HepG2 (cell line): Measurements from ENCODE around the gene ZG16. TPM values are rescaled to one million over a fixed set of nuclear protein-coding genes. Genes with fewer than 3 reads are reported as not detected.

Experiments
- ATAC-seq: fragments of 200-7000 bp; cut with Tn5 transposase; 3 replicates; pipeline ENCODE4 v1.9.1; 2020; ENCODE audit warnings: mild to moderate bottlenecking, moderate library complexity
- BruUV-seq: library from RNA; stranded (reverse); fragments of 400-500 nt; replicated peaks from 2 replicates; lab custom pipeline; 2021; lab: Mats Ljungman, UMichigan
- CTCF ChIA-PET: fragments of 300-600 bp; formaldehyde crosslinking; extraction: SDS; loops from one replicate; lab custom pipeline; 2021; ENCODE audit warnings: low total read pairs, inconsistent platforms, low intra/inter-chr PET ratio; lab: Yijun Ruan, JAX
- POLR2A ChIA-PET: fragments of 350-600 bp; sonication (Branson Sonifier 250); formaldehyde crosslinking; loops from one replicate; lab custom pipeline; 2020; ENCODE audit warnings: antibody characterized with exemption, inconsistent platforms; lab: Yijun Ruan, JAX
- DNase-seq: peaks from one replicate; pipeline ENCODE4 v3.0.0-alpha.2; 2015; ENCODE audit warnings: low spot score
- FAIRE-seq: peaks from 3 replicates; lab custom pipeline; 2011; peaks lifted over from hg19 to GRCh38; lab: Jason Lieb, UNC
- H2AFZ ChIP-seq: one replicate; pipeline ENCODE4 v1.6.1; 2011; ENCODE audit warnings: low read length, inconsistent platforms
- H3K27ac ChIP-seq: fragments of 300-600 bp; 3 replicates; pipeline ENCODE4 v1.8.0; 2011; ENCODE audit warnings: mixed run types, mild to moderate bottlenecking, mixed read lengths, low read length, inconsistent platforms; ENCODE audit not compliant: insufficient read depth; ENCODE audit errors: extremely low read length
- H3K27me3 ChIP-seq, 2 experiments: fragments of 200-600 bp in 1 of 2; 2 replicates in 1 of 2; 3 replicates in 1 of 2; pipeline versions ENCODE4 v1.6.0 to v1.8.0; 2011; ENCODE audit warnings: low read length in 2 of 2, mild to moderate bottlenecking in 2 of 2, moderate library complexity in 2 of 2, inconsistent platforms in 1 of 2; ENCODE audit not compliant: insufficient read depth in 2 of 2, control insufficient read depth in 1 of 2
- H3K36me3 ChIP-seq, 2 experiments: fragments of 200-600 bp in 1 of 2; replicated peaks in 1 of 2; 2 replicates in 1 of 2; 3 replicates in 1 of 2; pipeline versions ENCODE4 v1.5.1 to v1.8.0; 2011; ENCODE audit warnings: low read length in 2 of 2, inconsistent platforms in 1 of 2; ENCODE audit not compliant: insufficient read depth in 2 of 2, control insufficient read depth in 1 of 2
- H3K4me1 ChIP-seq: 2 replicates; pipeline ENCODE4 v1.5.1; 2012; ENCODE audit warnings: low read length, inconsistent platforms; ENCODE audit not compliant: insufficient read depth
- H3K4me2 ChIP-seq: 2 replicates; pipeline ENCODE4 v1.6.0; 2011; ENCODE audit warnings: low read depth, low read length, inconsistent platforms
- H3K4me3 ChIP-seq, 3 experiments: fragments of 200-600 bp in 1 of 3; sonication (generic), shearing (Covaris generic) in 1 of 3; replicated peaks in 1 of 3; 2 replicates each; pipeline ENCODE4 v1.5.1; 2011 to 2016; ENCODE audit warnings: low read length in 3 of 3, inconsistent platforms in 2 of 3, low read depth in 2 of 3, mild to moderate bottlenecking in 2 of 3, control low read depth in 1 of 3, mixed read lengths in 1 of 3; ENCODE audit not compliant: insufficient read depth in 1 of 3
- H3K79me2 ChIP-seq: one replicate; pipeline ENCODE4 v1.6.1; 2011; ENCODE audit warnings: low read length, inconsistent platforms; ENCODE audit not compliant: insufficient read depth
- H3K9ac ChIP-seq: 2 replicates; pipeline ENCODE4 v1.6.0; 2011; ENCODE audit warnings: mild to moderate bottlenecking, low read depth, low read length, inconsistent platforms; ENCODE audit not compliant: insufficient read depth
- H3K9me3 ChIP-seq: 2 replicates; pipeline ENCODE4 v1.5.1; 2012; ENCODE audit warnings: mild to moderate bottlenecking, low read length
- H4K20me1 ChIP-seq: 2 replicates; pipeline ENCODE4 v1.6.0; 2011; ENCODE audit warnings: inconsistent platforms, mild to moderate bottlenecking, low read length, moderate library complexity; ENCODE audit not compliant: insufficient read depth
- AGO2 ChIP-seq: fragments of 200-400 bp; formaldehyde crosslinking; optimal IDR thresholded peaks from 2 replicates; pipeline ENCODE3; 2017; ENCODE audit warnings: mild to moderate bottlenecking, low read depth, low read length, moderate library complexity
- ARHGAP35 ChIP-seq: sonication (generic); formaldehyde crosslinking; IDR thresholded peaks from 2 replicates; pipeline ENCODE4 v1.9.0; 2022; ENCODE audit warnings: mild to moderate bottlenecking, inconsistent platforms, moderate library complexity, missing genetic modification reagents, borderline replicate concordance
- CC2D1A ChIP-seq: sonication (generic); formaldehyde crosslinking; IDR thresholded peaks from 2 replicates; pipeline ENCODE4 v1.8.1; 2023; ENCODE audit warnings: mild to moderate bottlenecking, missing genetic modification reagents
- HOXA3 ChIP-seq: sonication (generic); formaldehyde crosslinking; IDR thresholded peaks from 2 replicates; pipeline ENCODE4 v1.5.0; 2020; ENCODE audit warnings: missing genetic modification reagents
- MIER2 ChIP-seq: IDR thresholded peaks from 2 replicates; pipeline ENCODE4 v1.6.1; 2016; ENCODE audit warnings: missing biosample characterization, missing genetic modification reagents
- NR2C2 ChIP-seq: sonication (generic); formaldehyde crosslinking; IDR thresholded peaks from 2 replicates; pipeline ENCODE4 v1.4.0; 2020; ENCODE audit warnings: missing genetic modification reagents, mild to moderate bottlenecking, moderate library complexity, borderline replicate concordance
- NR2F2 ChIP-seq: IDR thresholded peaks from 2 replicates; pipeline ENCODE4 v1.6.1; 2012; ENCODE audit warnings: low read depth, inconsistent platforms, borderline replicate concordance
- POLR2A ChIP-seq, 2 experiments: IDR thresholded peaks; 2 replicates each; pipeline ENCODE4 v1.6.1; 2011; ENCODE audit warnings: low read depth in 2 of 2, low read length in 2 of 2, mild to moderate bottlenecking in 1 of 2, moderate library complexity in 1 of 2; ENCODE audit not compliant: insufficient read depth in 1 of 2
- RBFOX2 ChIP-seq: fragments of 200-400 bp; formaldehyde crosslinking; IDR thresholded peaks from 2 replicates; pipeline ENCODE4 v1.6.1; 2017; ENCODE audit warnings: low read depth, mild to moderate bottlenecking, low read length
- RBM22 ChIP-seq: fragments of 200-400 bp; formaldehyde crosslinking; optimal IDR thresholded peaks from 2 replicates; pipeline ENCODE3; 2017; ENCODE audit warnings: mild to moderate bottlenecking, low read length, moderate library complexity
- SRSF1 ChIP-seq: fragments of 200-400 bp; formaldehyde crosslinking; optimal IDR thresholded peaks from 2 replicates; pipeline ENCODE3; 2017; ENCODE audit warnings: mild to moderate bottlenecking, low read depth, low read length, moderate library complexity
- WGBS: methylation state at CpG from one replicate; pipeline ENCODE4 v1.1.6; 2017; ENCODE audit warnings: low lambda C conversion rate; 5-methylcytosine and 5-hydroxymethylcytosine counted together
- in situ Hi-C: cut with HindIII; loops from 2 replicates; pipeline ENCODE4 v1.10.0; 2017; ENCODE audit warnings: low pct_unique_long_range_greater_than_20kb; ENCODE audit not compliant: extremely low pct_ligation_motif_present
- intact Hi-C: fragments of 100-400 bp; cut with micrococcal nuclease; formaldehyde crosslinking; loops from one replicate; pipeline ENCODE4 v1.10.0; 2022; ENCODE audit not compliant: unreplicated experiment
- polyA plus RNA-seq, 8 experiments: library from polyadenylated mRNA; depleted of rRNA in 3 of 8; stranded (reverse) in 7 of 8; unstranded in 1 of 8; fragments of >200 nt; fragmentation: Illumina TruSeq in 4 of 8; extraction: Trizol in 4 of 8; gene quantifications; 2 replicates each; pipeline versions ENCODE4 v1.2.1 to v1.2.3, GENCODE V29; 2011 to 2016; ENCODE audit warnings: low read depth in 4 of 8, missing spikeins in 1 of 8, mixed read lengths in 1 of 8; ENCODE audit not compliant: insufficient read depth in 1 of 8
- total RNA-seq, 5 experiments: library from RNA; depleted of rRNA; stranded (reverse); fragments of >200 nt; fragmentation: Illumina TruSeq; extraction: Trizol; gene quantifications; 2 replicates each; pipeline ENCODE4 v1.2.3, GENCODE V29; 2016; ENCODE audit warnings: low read depth in 1 of 5
- TF ChIP-seq, protein P1 (sequence below): sonication (generic); formaldehyde crosslinking; IDR thresholded peaks from 2 replicates; pipeline ENCODE4 v1.5.1; 2020; ENCODE audit warnings: missing genetic modification reagents, mild to moderate bottlenecking, borderline replicate concordance
- TF ChIP-seq, protein P2 (sequence below): sonication (generic); formaldehyde crosslinking; IDR thresholded peaks from 2 replicates; pipeline ENCODE4 v1.4.0; 2020; ENCODE audit warnings: missing genetic modification reagents

Gene ZG16
- total and polyA plus RNA-seq, 2 of the 13 experiments (the other 11 are each of a cell fraction or from before 2014, with no cell fraction given), result 0.04 to 0.07 TPM

DNA sequence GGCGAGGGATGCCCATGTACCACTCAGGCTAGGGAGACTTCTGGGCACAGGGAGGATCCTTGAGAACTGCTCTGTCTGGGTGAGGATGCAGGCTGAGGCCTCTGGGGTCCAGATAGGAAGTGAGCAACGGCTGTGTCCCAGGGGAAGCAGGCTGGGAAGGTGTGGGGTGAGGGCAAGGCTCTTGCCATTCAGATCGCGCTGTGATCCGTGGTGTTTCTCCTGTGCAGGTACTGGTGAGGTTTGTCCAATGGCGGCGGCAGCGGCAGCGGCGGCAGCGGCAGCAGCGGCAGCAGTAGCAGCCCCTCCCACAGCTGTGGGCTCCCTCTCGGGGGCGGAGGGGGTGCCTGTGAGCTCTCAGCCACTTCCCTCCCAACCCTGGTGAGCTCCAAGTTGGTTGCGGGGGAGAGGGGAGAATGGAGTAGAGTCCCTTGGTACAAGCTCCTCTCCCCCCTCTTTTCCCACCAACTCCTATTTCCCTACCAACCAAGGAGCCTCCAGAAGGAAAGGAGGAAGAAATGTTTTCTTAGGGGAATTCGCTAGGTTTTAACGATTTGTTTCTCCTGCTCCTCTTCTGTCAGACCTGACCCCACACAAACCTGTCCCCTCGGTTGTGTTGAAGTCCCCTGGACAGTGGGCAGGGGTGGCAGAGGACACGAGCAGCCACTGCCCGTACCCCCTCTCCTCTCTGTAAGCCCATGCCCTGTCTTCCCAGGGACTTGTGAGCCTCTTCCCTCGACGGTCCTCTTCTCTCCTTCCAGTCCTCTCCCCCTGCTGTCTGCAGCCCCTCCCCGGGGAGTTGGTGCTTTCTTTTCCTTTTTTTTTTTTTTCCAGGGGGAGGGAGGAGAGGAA, 32.0 kb downstream of the ZG16 start:
- TF ChIP-seq POLR2A (IDR thresholded peaks at IDR 0.05; ENCODE audit: insufficient read depth in 1 of 2, low read depth in 2 of 2, low read length in 2 of 2) (0 out of 4 replicates have a peak, but pooled peaks of 1 of the 2 experiments have one; percentile 13), ARHGAP35 (0 out of 2 replicates have a peak, but pooled peaks have one; percentile 13), MIER2 (CRISPR knock-in tag) (no peak), CC2D1A (CRISPR knock-in tag) (no peak), NR2C2 (CRISPR knock-in tag) (no peak), RBM22 (peak; percentile 52), RBFOX2 (peak; percentile 79), HOXA3 (peak; percentile 10; the same call in 1 of the 2 replicates), NR2F2 (no peak), AGO2 (peak; percentile 92), SRSF1 (peak; percentile 5)
- TF ChIP-seq, protein P1, sequence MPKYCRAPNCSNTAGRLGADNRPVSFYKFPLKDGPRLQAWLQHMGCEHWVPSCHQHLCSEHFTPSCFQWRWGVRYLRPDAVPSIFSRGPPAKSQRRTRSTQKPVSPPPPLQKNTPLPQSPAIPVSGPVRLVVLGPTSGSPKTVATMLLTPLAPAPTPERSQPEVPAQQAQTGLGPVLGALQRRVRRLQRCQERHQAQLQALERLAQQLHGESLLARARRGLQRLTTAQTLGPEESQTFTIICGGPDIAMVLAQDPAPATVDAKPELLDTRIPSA (CRISPR knock-in tag), result 0 out of 2 replicates have a peak, but pooled peaks have one; percentile 39
- TF ChIP-seq, protein P2, sequence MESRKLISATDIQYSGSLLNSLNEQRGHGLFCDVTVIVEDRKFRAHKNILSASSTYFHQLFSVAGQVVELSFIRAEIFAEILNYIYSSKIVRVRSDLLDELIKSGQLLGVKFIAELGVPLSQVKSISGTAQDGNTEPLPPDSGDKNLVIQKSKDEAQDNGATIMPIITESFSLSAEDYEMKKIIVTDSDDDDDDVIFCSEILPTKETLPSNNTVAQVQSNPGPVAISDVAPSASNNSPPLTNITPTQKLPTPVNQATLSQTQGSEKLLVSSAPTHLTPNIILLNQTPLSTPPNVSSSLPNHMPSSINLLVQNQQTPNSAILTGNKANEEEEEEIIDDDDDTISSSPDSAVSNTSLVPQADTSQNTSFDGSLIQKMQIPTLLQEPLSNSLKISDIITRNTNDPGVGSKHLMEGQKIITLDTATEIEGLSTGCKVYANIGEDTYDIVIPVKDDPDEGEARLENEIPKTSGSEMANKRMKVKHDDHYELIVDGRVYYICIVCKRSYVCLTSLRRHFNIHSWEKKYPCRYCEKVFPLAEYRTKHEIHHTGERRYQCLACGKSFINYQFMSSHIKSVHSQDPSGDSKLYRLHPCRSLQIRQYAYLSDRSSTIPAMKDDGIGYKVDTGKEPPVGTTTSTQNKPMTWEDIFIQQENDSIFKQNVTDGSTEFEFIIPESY (CRISPR knock-in tag), result peak; percentile 78; the same call in 1 of the 2 replicates
- in situ Hi-C loops (loop anchor here (25.0 kb wide), 1 partner anchor 852 kb away; the partner anchor contains the start of genes FBRS and PRR14), intact Hi-C loops (loop anchor here (2.0 kb wide), 1 partner anchor 211 kb away; no protein-coding TSS in a partner anchor)
- no peak for ATAC-seq
- no peak for DNase-seq
- FAIRE-seq, result no peak
- Histone ChIP-seq H3K4me1 (peaks cover 71% of the 10 kb centered on the region), H3K27me3 (peaks cover 0 to 12% of the 10 kb centered on the region in 2 experiments; a peak in 2 of 5 replicates), H3K27ac (peak overlapping the region; percentile 53), H3K4me2 (peak overlapping the region; percentile 95), H2AFZ (no peak overlapping the region), H3K9me3 (no peaks in the 10 kb centered on the region), H3K4me3 (no peak overlapping the region; a peak in 1 of 6 replicates), H4K20me1 (peaks cover 23% of the 10 kb centered on the region; the same call in 1 of the 2 replicates), H3K79me2 (peaks cover 22% of the 10 kb centered on the region), H3K9ac (no peak overlapping the region), H3K36me3 (peaks cover 6 to 26% of the 10 kb centered on the region in 2 experiments)
- POLR2A ChIA-PET, result interaction anchor here (1.4 to 4.3 kb wide), 5 partner anchors 11 to 90 kb away, joined by 3 to 26 read pairs (median 13); partner anchors contain the start of genes ASPHD1, KIF22, MVP and SEZ6L2
- BruUV-seq, result no TSS peak
- CTCF ChIA-PET, result no interaction called here
- WGBS, result 80% methylated on average over 18 of the region's 23 CpGs
